ENCODE results near the gene PIP5K1B.

Gene PIP5K1B

DNA sequence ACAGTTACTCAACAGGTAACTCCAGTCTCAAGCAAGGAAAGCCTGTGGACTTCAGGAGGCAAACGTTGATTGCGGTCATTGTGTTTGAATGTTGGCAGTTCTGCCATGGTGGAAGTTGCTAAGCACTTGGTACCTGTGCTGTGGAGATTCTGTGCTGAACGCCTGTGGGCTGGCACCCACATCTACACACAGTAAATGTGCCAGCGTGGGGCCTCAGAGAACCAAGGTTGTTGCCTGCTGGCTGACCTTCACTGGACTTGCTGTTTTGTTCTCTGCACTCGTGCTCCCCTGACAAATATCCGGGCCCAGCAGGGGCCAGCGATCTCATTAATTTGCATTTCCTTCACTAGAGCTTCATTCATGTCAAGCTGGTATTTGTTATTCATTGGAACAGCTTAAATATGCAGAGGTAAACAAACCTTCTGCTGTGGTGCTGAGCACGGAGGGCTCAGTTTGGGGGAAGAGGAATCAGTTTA lies 167.0 kb downstream of the PIP5K1B start:
- H3K79me2 ChIP-seq (ENCODE audit: insufficient read depth, low read length) = no peaks in the 10 kb centered on the region
- TF ChIP-seq CTCF (IDR thresholded peaks at IDR 0.05; ENCODE audit: low read length) (no peak), EZH2 (IDR thresholded peaks at IDR 0.05; ENCODE audit: borderline replicate concordance, low read length) (no peak)
- H3K4me2 ChIP-seq (ENCODE audit: low read length) = no peak overlapping the region
- no peaks in the 10 kb centered on the region for H4K20me1 ChIP-seq (ENCODE audit: insufficient read depth, low read length)
- no peaks in the 10 kb centered on the region for H3K27me3 ChIP-seq (ENCODE audit: insufficient read depth, low read length)
- no peaks in the 10 kb centered on the region for H3K9me2 ChIP-seq (ENCODE audit: low read depth, low read length)
- no peaks in the 10 kb centered on the region for H3F3A ChIP-seq (ENCODE audit: insufficient read depth, low read length)
- no peaks in the 10 kb centered on the region for H3K9me3 ChIP-seq (ENCODE audit: low read length)
- no peak overlapping the region for H3K9ac ChIP-seq (ENCODE audit: low read length)
- no peak overlapping the region for H3K27ac ChIP-seq (ENCODE audit: low read depth, low read length, poor library complexity, severe bottlenecking)
- H3K36me3 ChIP-seq (ENCODE audit: insufficient read depth, low read length) = no peaks in the 10 kb centered on the region
- H3K4me3 ChIP-seq (ENCODE audit: low read depth, low read length, poor library complexity, severe bottlenecking) = no peak overlapping the region
- H2AFZ ChIP-seq (ENCODE audit: low read length) = no peak overlapping the region
- H3K4me1 ChIP-seq (ENCODE audit: insufficient read depth, low read length, severe bottlenecking) = no peaks in the 10 kb centered on the region

DNA sequence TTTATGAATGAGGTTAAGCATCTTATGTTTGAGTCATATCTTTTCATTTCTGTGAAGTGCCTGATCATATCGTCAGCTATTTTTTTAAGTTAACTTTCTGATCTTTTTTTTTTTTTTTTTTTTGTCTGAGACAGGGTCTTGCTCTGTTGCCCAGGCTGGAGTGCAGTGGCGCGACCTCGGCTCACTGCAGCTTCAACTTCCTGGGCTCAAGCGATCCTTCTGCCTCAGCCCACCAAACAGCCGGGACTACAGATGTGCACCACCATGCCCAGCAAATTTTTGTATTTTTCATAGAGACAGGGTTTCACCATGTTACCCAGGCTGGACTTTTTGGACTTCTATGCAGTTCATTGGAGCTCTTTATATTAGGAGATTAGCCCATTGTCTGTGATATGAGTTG lies 168.1 kb downstream of the PIP5K1B start:
- Histone ChIP-seq H3K27me3 (ENCODE audit: insufficient read depth, low read length) (no peaks in the 10 kb centered on the region), H3K79me2 (ENCODE audit: insufficient read depth, low read length) (no peaks in the 10 kb centered on the region), H3F3A (ENCODE audit: insufficient read depth, low read length) (no peaks in the 10 kb centered on the region), H3K4me2 (ENCODE audit: low read length) (no peak overlapping the region), H3K9ac (ENCODE audit: low read length) (no peak overlapping the region), H2AFZ (ENCODE audit: low read length) (no peak overlapping the region), H3K9me3 (ENCODE audit: low read length) (no peaks in the 10 kb centered on the region), H3K27ac (ENCODE audit: low read depth, low read length, poor library complexity, severe bottlenecking) (no peak overlapping the region), H3K9me2 (ENCODE audit: low read depth, low read length) (no peaks in the 10 kb centered on the region), H3K36me3 (ENCODE audit: insufficient read depth, low read length) (no peaks in the 10 kb centered on the region), H3K4me3 (ENCODE audit: low read depth, low read length, poor library complexity, severe bottlenecking) (no peak overlapping the region), H4K20me1 (ENCODE audit: insufficient read depth, low read length) (no peaks in the 10 kb centered on the region), H3K4me1 (ENCODE audit: insufficient read depth, low read length, severe bottlenecking) (no peaks in the 10 kb centered on the region)
- no peak for TF ChIP-seq CTCF (IDR thresholded peaks at IDR 0.05; ENCODE audit: low read length)
- no peak for TF ChIP-seq EZH2 (IDR thresholded peaks at IDR 0.05; ENCODE audit: borderline replicate concordance, low read length)

GRCh38 chr9:68876273-68876672 lies 171.2 kb downstream of the PIP5K1B start:
- H2AFZ ChIP-seq (ENCODE audit: low read length) = no peak overlapping the region
- no peak overlapping the region for H3K27ac ChIP-seq (ENCODE audit: low read depth, low read length, poor library complexity, severe bottlenecking)
- no peaks in the 10 kb centered on the region for H3K79me2 ChIP-seq (ENCODE audit: insufficient read depth, low read length)
- no peaks in the 10 kb centered on the region for H3K36me3 ChIP-seq (ENCODE audit: insufficient read depth, low read length)
- H3K4me3 ChIP-seq (ENCODE audit: low read depth, low read length, poor library complexity, severe bottlenecking) = no peak overlapping the region
- H3F3A ChIP-seq (ENCODE audit: insufficient read depth, low read length) = no peaks in the 10 kb centered on the region
- TF ChIP-seq CTCF (IDR thresholded peaks at IDR 0.05; ENCODE audit: low read length) = no peak
- no peak for TF ChIP-seq EZH2 (IDR thresholded peaks at IDR 0.05; ENCODE audit: borderline replicate concordance, low read length)
- H3K4me1 ChIP-seq (ENCODE audit: insufficient read depth, low read length, severe bottlenecking) = no peaks in the 10 kb centered on the region
- no peaks in the 10 kb centered on the region for H3K9me3 ChIP-seq (ENCODE audit: low read length)
- no peaks in the 10 kb centered on the region for H4K20me1 ChIP-seq (ENCODE audit: insufficient read depth, low read length)
- H3K4me2 ChIP-seq (ENCODE audit: low read length) = no peak overlapping the region
- H3K27me3 ChIP-seq (ENCODE audit: insufficient read depth, low read length) = no peaks in the 10 kb centered on the region
- no peaks in the 10 kb centered on the region for H3K9me2 ChIP-seq (ENCODE audit: low read depth, low read length)
- no peak overlapping the region for H3K9ac ChIP-seq (ENCODE audit: low read length)
